Activated naive CD8-positive, alpha-beta T cell (primary cell): ENCODE results near the gene B3GNT8.
A peak's percentile ranks its signal among the peaks of the same experiment; 100 is the strongest.
"Not testable (repeated sequence)": the region's sequence is repeated elsewhere in the genome, so short reads cannot be mapped to it uniquely, and the experiment has no call there.

Experiments used
- H3K27ac Mint-ChIP-seq: one replicate; pipeline ENCODE4 v1.8.0; 2021; ENCODE audit warnings: mixed read lengths
- H3K27me3 Mint-ChIP-seq: one replicate; pipeline ENCODE4 v1.8.0; 2021; ENCODE audit warnings: mixed read lengths
- H3K36me3 Mint-ChIP-seq: one replicate; pipeline ENCODE4 v1.8.0; 2021; ENCODE audit warnings: mixed read lengths
- H3K4me1 Mint-ChIP-seq: one replicate; pipeline ENCODE4 v1.8.0; 2021; ENCODE audit warnings: low read depth, mixed read lengths
- H3K4me3 Mint-ChIP-seq: one replicate; pipeline ENCODE4 v1.8.0; 2021; ENCODE audit warnings: mild to moderate bottlenecking, mixed read lengths
- H3K9me3 Mint-ChIP-seq: one replicate; pipeline ENCODE4 v1.8.0; 2021; ENCODE audit warnings: low read depth, mixed read lengths

Gene B3GNT8, protein sequence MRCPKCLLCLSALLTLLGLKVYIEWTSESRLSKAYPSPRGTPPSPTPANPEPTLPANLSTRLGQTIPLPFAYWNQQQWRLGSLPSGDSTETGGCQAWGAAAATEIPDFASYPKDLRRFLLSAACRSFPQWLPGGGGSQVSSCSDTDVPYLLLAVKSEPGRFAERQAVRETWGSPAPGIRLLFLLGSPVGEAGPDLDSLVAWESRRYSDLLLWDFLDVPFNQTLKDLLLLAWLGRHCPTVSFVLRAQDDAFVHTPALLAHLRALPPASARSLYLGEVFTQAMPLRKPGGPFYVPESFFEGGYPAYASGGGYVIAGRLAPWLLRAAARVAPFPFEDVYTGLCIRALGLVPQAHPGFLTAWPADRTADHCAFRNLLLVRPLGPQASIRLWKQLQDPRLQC

GRCh38 chr19:41426952-41427646, at the start of gene B3GNT8:
Gene B3GNT8 (minus strand): TSS chr19:41427374. CDS start chr19:41426778, 596 bp downstream.
- no peaks in the 10 kb centered on the region for H3K9me3 Mint-ChIP-seq
- H3K4me3 Mint-ChIP-seq = peak within 1 kb of the TSS; percentile 82
- H3K27me3 Mint-ChIP-seq = no peaks in the 10 kb centered on the region
- peaks cover 24% of the 10 kb centered on the region for H3K4me1 Mint-ChIP-seq
- H3K27ac Mint-ChIP-seq = peak within 1 kb of the TSS; percentile 83
- no peaks in the 10 kb centered on the region for H3K36me3 Mint-ChIP-seq

GRCh38 chr19:41476583-41476982, 49.4 kb upstream of the B3GNT8 start:
- H3K36me3 Mint-ChIP-seq = no peaks in the 10 kb centered on the region
- H3K4me1 Mint-ChIP-seq = no peaks in the 10 kb centered on the region
- no peak overlapping the region for H3K4me3 Mint-ChIP-seq
- H3K9me3 Mint-ChIP-seq = no peaks in the 10 kb centered on the region
- H3K27me3 Mint-ChIP-seq = peaks cover 25% of the 10 kb centered on the region
- H3K27ac Mint-ChIP-seq = no peak overlapping the region

GRCh38 chr19:41463257-41464256, 36.4 kb upstream of the B3GNT8 start:
- H3K9me3 Mint-ChIP-seq, H3K4me1 Mint-ChIP-seq, H3K4me3 Mint-ChIP-seq, H3K27ac Mint-ChIP-seq, H3K36me3 Mint-ChIP-seq: not testable (repeated sequence)
- peaks cover 38% of the 10 kb centered on the region for H3K27me3 Mint-ChIP-seq

- peaks cover 30% of the 10 kb centered on the region for H3K27me3 Mint-ChIP-seq
- peaks cover 6% of the 10 kb centered on the region for H3K4me1 Mint-ChIP-seq
- H3K9me3 Mint-ChIP-seq = no peaks in the 10 kb centered on the region
- H3K36me3 Mint-ChIP-seq = no peaks in the 10 kb centered on the region
- no peak overlapping the region for H3K4me3 Mint-ChIP-seq
- H3K27ac Mint-ChIP-seq = no peak overlapping the region
Observed at GRCh38 chr19:41462497-41462896, 35.3 kb upstream of the B3GNT8 start.

DNA sequence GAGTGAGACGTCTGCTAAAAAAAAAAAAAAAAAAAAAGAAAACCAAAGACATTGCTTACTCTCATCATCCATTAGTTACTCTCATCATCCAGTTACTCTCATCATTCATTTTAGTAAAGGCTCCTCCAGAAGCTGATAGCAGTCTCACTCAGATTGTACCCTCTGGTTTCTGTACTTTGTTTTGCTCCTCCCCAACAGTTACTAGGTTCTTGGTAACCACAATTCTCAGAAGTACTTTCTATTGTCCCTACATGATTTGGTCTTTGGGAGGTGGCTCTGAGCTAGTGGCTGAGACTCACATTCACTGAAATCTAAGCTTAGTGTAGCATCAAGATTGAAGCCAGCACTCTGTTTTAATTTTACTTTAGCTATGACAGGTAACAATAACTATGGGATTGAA, 30.1 kb upstream of the B3GNT8 start:
- H3K36me3 Mint-ChIP-seq = no peaks in the 10 kb centered on the region
- peak overlapping the region; percentile 2 for H3K27ac Mint-ChIP-seq
- H3K27me3 Mint-ChIP-seq = peaks cover 3% of the 10 kb centered on the region
- peaks cover 17% of the 10 kb centered on the region for H3K4me1 Mint-ChIP-seq
- H3K9me3 Mint-ChIP-seq = no peaks in the 10 kb centered on the region
- H3K4me3 Mint-ChIP-seq = peak overlapping the region; percentile 6

- Mint-ChIP-seq H3K27ac (no peak overlapping the region), H3K27me3 (no peaks in the 10 kb centered on the region), H3K4me3 (no peak overlapping the region), H3K4me1 (peaks cover 17% of the 10 kb centered on the region), H3K36me3 (no peaks in the 10 kb centered on the region), H3K9me3 (no peaks in the 10 kb centered on the region)
Observed at GRCh38 chr19:41456342-41456918, 29.3 kb upstream of the B3GNT8 start.

DNA sequence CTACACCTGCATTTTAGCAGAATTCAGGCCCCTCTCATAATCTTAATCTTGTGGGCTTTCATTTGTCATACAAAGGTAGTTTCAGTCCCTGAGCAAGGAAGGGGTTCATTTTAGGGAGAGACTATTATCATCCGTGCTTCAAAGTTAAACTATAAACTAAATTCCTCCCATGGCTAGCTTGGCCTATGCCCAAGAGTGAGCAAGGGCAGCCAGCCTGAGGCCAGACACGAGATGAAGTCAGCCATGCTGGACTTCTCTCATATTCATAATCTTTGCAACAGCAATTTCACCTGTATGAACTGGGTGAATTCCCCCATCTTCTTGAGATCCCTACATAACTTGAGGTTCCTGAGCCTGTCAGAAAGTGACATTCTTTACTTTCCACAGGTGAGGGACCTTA, 28.8 kb upstream of the B3GNT8 start:
- Mint-ChIP-seq H3K4me3 (no peak overlapping the region), H3K27ac (no peak overlapping the region), H3K9me3 (no peaks in the 10 kb centered on the region), H3K36me3 (no peaks in the 10 kb centered on the region), H3K4me1 (peaks cover 17% of the 10 kb centered on the region), H3K27me3 (no peaks in the 10 kb centered on the region)

DNA sequence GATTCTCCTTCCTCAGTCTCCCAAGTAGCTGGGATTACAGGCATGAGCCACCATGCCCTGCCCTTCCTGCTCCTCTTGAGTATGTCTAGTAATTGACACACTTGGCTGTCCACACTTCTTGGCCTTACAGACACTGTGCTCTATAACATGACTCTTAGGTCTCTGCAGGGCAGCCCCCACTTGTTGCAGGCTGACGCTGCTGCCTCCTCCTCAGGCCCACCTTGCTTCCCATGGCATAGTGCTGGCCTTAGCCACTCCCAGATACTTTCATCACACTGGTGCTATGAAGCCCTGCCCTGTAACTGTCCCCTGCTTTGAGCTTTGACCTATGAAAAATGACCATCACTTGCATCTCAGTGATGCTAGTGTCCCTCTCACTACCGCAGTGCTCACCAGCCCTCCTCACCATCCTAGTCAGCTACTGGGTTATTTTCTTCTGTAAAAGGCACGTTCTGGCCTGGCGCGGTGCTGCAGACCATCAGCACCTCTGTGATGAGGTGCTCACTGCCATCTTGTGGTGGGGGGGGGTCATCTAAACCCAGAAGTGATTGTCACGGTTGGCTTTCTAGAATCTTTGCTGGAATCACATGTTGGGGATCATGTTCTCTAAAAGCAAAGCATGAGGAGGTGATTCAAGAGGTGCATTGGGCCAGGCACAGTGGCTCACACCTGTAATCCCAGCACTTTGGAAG, 25.6 kb upstream of the B3GNT8 start:
- no peaks in the 10 kb centered on the region for H3K27me3 Mint-ChIP-seq
- no peak overlapping the region for H3K4me3 Mint-ChIP-seq

DNA sequence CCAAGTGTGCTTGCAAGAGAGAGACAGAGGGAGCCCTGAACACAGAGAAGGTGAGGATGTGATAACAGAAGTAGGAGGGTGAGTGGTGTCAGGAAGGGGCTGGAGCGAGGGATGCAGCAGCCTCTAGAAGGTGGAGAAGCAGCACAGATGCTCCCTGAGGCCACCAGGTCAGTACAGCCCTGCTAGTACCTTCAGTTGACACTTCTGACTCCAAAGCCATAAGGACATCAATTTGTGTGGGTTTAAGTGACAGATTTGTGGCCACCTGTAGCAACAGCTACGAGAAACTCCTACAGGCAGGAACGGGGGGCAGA, 22.6 kb upstream of the B3GNT8 start:
- no peak overlapping the region for H3K27ac Mint-ChIP-seq
- H3K4me1 Mint-ChIP-seq = peaks cover 7% of the 10 kb centered on the region
- H3K9me3 Mint-ChIP-seq = no peaks in the 10 kb centered on the region
- H3K36me3 Mint-ChIP-seq = no peaks in the 10 kb centered on the region
- H3K27me3 Mint-ChIP-seq = no peaks in the 10 kb centered on the region
- no peak overlapping the region for H3K4me3 Mint-ChIP-seq

More for the DNA sequence above, 25.6 kb upstream of the B3GNT8 start:
- Mint-ChIP-seq H3K4me1 (peaks cover 19% of the 10 kb centered on the region), H3K27ac (no peak overlapping the region), H3K36me3 (no peaks in the 10 kb centered on the region), H3K9me3 (no peaks in the 10 kb centered on the region)

- H3K4me3 Mint-ChIP-seq = peak overlapping the region; percentile 83
- H3K4me1 Mint-ChIP-seq = peaks cover 7% of the 10 kb centered on the region
- no peaks in the 10 kb centered on the region for H3K27me3 Mint-ChIP-seq
- H3K27ac Mint-ChIP-seq = no peak overlapping the region
- H3K9me3 Mint-ChIP-seq = no peaks in the 10 kb centered on the region
- no peaks in the 10 kb centered on the region for H3K36me3 Mint-ChIP-seq
Observed at GRCh38 chr19:41449079-41449864, 22.1 kb upstream of the B3GNT8 start.

- H3K36me3 Mint-ChIP-seq = no peaks in the 10 kb centered on the region
- peaks cover 7% of the 10 kb centered on the region for H3K4me1 Mint-ChIP-seq
- no peaks in the 10 kb centered on the region for H3K9me3 Mint-ChIP-seq
- H3K27ac Mint-ChIP-seq = no peak overlapping the region
- H3K27me3 Mint-ChIP-seq = no peaks in the 10 kb centered on the region
- H3K4me3 Mint-ChIP-seq = peak overlapping the region; percentile 7
Observed at GRCh38 chr19:41447732-41448332, 20.7 kb upstream of the B3GNT8 start.

- no peak overlapping the region for H3K4me3 Mint-ChIP-seq
- H3K9me3 Mint-ChIP-seq = no peaks in the 10 kb centered on the region
- H3K27me3 Mint-ChIP-seq = no peaks in the 10 kb centered on the region
- H3K4me1 Mint-ChIP-seq = peaks cover 7% of the 10 kb centered on the region
- no peak overlapping the region for H3K27ac Mint-ChIP-seq
- no peaks in the 10 kb centered on the region for H3K36me3 Mint-ChIP-seq
Observed at GRCh38 chr19:41445575-41445974, 18.4 kb upstream of the B3GNT8 start.

DNA sequence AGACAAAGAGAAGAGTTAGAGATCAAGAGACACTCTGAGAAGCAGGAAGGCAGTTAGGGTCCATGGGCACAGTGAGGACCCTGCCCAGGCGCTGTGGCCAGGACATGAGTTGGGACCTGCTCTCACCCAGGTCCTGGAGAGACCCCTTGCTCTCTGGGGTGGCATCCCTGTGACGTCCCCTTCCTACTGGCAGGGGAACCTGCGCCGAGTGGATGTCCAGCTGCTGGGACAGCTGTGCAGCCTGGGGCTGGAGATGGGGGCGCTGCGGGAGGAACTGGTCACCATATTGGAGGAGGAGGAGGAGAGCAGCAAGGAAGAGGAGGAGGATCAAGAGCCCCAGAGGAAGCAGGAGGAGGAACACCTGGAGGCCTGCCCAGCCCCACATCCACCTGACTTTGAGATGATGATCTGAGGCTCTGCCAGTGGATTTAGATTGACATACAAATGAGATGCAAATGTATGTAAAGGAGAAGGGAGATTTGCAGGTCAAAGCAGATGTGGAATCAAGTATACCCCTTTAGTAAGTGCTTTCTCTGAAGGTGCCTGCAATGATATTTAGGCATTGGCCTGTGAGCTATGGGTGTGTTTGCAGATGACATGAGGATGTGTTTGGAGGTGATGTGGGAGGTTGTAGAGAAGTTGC, 16.8 kb upstream of the B3GNT8 start:
- no peak overlapping the region for H3K4me3 Mint-ChIP-seq
- H3K27me3 Mint-ChIP-seq = no peaks in the 10 kb centered on the region
- no peaks in the 10 kb centered on the region for H3K36me3 Mint-ChIP-seq
- no peak overlapping the region for H3K27ac Mint-ChIP-seq
- H3K4me1 Mint-ChIP-seq = peaks cover 2% of the 10 kb centered on the region
- H3K9me3 Mint-ChIP-seq = no peaks in the 10 kb centered on the region
